ENCODE measurements around the gene C1orf21.

- TF ChIP-seq CTCF (IDR thresholded peaks at IDR 0.05) (no peak), EZH2 (IDR thresholded peaks at IDR 0.05; ENCODE audit: borderline replicate concordance, insufficient read depth, low read depth, low read length, poor library complexity, severe bottlenecking) (no peak)
These were observed 170.9 kb downstream of the C1orf21 start for GRCh38 chr1:184557423-184558347.
